ENCODE data around the gene SLC16A10.

DNA sequence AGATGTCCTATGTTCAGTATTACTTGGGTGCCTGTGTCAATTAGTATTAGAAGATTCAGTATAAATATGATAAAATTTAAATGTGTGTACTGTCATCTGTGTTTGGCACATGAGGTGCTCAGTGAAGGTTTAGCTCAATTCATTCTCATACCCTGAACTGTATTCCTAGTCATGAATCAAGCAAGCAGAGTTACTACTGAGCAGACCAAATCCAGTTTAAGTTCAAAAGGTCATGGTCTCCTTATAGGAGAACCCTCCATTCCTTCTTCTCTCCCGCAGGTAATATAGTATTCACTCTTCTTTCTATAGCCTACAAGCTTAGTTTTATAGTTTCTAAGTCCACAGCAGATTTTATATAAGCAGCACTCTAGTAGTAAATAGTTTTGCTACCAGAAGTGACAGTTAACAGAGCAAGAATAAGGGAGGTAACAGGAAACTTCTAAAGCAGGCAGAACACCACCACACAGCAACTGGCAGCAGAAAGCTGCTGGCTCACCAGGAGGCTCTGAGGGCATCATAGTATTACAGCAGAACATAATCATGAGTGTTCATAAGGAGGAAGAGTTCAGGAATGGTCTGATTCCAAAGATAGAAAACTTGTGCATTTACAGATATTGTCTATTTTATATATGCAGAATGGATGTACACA, 133.2 kb downstream of the SLC16A10 start:
- TF ChIP-seq ELF4 (IDR thresholded peaks at IDR 0.05) (no peak), SUZ12 (IDR thresholded peaks at IDR 0.05) (no peak), FOXK2 (IDR thresholded peaks at IDR 0.05) (no peak), L3MBTL2 (conservative IDR thresholded peaks at IDR 0.05) (no peak), NFRKB (IDR thresholded peaks at IDR 0.05) (no peak), ZNF384 (IDR thresholded peaks at IDR 0.05) (no peak), TARDBP (IDR thresholded peaks at IDR 0.05) (no peak), FOXA1 (IDR thresholded peaks at IDR 0.05) (no peak)
